Erythroblast (primary cell): Measurements from ENCODE around the gene OVCH2.
"Not testable (repeated sequence)": the region's sequence is repeated elsewhere in the genome, so short reads cannot be mapped to it uniquely, and the experiment has no call there.

Experiments used
- DNase-seq, 2 experiments: peaks; one replicate each; lab custom pipeline; 2025; lab: John Stamatoyannopoulos, UW
- GATA1 ChIP-seq: IDR thresholded peaks from 2 replicates; pipeline ENCODE4 v1.6.1; 2011; ENCODE audit warnings: low read depth, mild to moderate bottlenecking, control low read depth, low read length, moderate library complexity
- POLR2A ChIP-seq: IDR thresholded peaks from 2 replicates; pipeline ENCODE4 v1.6.1; 2011; ENCODE audit warnings: mild to moderate bottlenecking, low read length

OVCH2 gene, protein sequence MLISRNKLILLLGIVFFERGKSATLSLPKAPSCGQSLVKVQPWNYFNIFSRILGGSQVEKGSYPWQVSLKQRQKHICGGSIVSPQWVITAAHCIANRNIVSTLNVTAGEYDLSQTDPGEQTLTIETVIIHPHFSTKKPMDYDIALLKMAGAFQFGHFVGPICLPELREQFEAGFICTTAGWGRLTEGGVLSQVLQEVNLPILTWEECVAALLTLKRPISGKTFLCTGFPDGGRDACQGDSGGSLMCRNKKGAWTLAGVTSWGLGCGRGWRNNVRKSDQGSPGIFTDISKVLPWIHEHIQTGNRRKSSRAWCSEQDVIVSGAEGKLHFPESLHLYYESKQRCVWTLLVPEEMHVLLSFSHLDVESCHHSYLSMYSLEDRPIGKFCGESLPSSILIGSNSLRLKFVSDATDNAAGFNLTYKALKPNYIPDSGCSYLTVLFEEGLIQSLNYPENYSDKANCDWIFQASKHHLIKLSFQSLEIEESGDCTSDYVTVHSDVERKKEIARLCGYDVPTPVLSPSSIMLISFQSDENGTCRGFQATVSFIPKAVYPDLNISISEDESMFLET

GRCh38 chr11:7706377-7706776 lies at the start of gene OVCH2:
Gene OVCH2, minus strand, starts transcription at chr11:7706477. Its CDS starts 83 bp downstream, at chr11:7706394.
- TF ChIP-seq GATA1 (no peak), POLR2A (no peak)
- DNase-seq, result no peak

GRCh38 chr11:7749456-7749855 lies 43.2 kb upstream of the OVCH2 start:
- TF ChIP-seq GATA1, result no peak
- TF ChIP-seq POLR2A, result no peak
- no peak for DNase-seq

- not testable (repeated sequence) for DNase-seq
Measured at GRCh38 chr11:7734767-7735166, 28.5 kb upstream of the OVCH2 start.

- no peak for DNase-seq
- no peak for TF ChIP-seq GATA1
- no peak for TF ChIP-seq POLR2A
Measured at GRCh38 chr11:7714786-7715185, 8.5 kb upstream of the OVCH2 start.

DNA sequence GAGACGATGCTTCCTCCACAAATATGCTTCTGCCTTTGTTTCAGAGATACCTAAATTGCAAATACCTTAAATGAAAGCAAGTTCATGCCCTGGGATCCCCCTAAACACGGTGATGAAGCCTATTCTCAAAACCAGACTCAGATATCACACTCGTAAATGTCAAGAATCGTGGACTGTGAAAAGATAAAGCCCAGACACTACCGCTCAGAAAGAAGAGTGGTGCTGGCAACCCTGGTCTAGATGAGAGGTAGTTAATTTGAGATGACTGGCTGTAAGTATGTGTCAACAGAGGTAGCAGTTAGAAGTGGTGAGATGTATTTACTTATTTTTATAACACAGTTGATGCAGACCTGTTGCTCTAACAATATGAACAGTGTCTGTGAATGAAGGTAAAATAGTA lies 2.5 kb downstream of the OVCH2 start:
- DNase-seq, result no peak
- TF ChIP-seq GATA1 (no peak), POLR2A (no peak)

GRCh38 chr11:7696424-7696823 lies 9.9 kb downstream of the OVCH2 start:
- no peak for TF ChIP-seq GATA1
- TF ChIP-seq POLR2A, result no peak
- DNase-seq, result no peak

- DNase-seq, result no peak
- no peak for TF ChIP-seq POLR2A
- no peak for TF ChIP-seq GATA1
Measured at GRCh38 chr11:7694235-7694634, 12.0 kb downstream of the OVCH2 start.

DNA sequence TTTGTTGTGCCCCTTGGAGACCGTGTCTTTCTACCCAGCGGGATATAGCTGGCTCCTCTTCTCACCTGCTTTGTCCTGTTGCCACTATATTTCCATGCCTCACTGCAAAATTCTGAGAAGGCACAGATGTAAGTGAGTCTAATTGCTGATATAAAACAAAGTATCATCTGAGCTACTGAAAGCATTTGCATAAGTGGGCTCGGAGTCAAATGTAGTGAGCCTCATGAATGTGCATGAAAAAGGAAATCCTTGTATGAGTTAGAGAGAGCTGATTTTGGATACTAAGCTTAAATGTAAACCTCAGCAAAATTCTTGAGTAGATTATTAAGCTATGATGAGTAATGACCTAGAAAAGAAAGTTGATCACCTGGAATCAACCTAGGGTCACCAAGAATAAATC lies 13.9 kb downstream of the OVCH2 start:
- no peak for TF ChIP-seq POLR2A
- no peak for TF ChIP-seq GATA1
- no peak for DNase-seq

- TF ChIP-seq GATA1 (no peak), POLR2A (no peak)
- DNase-seq, result no peak
Measured at GRCh38 chr11:7691759-7692350, 14.4 kb downstream of the OVCH2 start.

DNA sequence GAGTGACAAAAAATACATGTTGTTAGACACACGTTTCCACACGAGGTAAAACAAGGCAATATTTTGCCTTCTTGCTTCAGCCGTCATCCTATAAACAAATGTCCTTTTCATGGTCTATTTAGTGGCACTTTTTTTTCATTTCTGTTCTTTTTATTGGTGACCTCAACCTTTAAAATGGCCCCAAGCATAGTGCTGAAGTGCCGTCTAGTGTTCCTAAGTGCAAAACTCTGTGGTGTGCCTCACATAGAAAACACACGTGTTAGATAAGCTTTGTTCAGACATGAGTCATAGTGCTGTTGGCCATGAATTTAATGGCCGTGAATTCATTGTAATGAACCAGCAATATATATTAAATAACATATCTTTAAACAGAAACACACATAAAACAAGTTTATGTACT lies 15.6 kb downstream of the OVCH2 start:
- no peak for DNase-seq

GRCh38 chr11:7689239-7689638 lies 17.0 kb downstream of the OVCH2 start:
- no peak for DNase-seq
- TF ChIP-seq POLR2A (no peak), GATA1 (no peak)

More for the DNA sequence above, 15.6 kb downstream of the OVCH2 start:
- no peak for TF ChIP-seq POLR2A
- no peak for TF ChIP-seq GATA1

- peak in 1 of 2 experiments; percentile 21 for DNase-seq
- TF ChIP-seq POLR2A (no peak), GATA1 (no peak)
Measured at GRCh38 chr11:7688238-7688826, 17.9 kb downstream of the OVCH2 start.

DNA sequence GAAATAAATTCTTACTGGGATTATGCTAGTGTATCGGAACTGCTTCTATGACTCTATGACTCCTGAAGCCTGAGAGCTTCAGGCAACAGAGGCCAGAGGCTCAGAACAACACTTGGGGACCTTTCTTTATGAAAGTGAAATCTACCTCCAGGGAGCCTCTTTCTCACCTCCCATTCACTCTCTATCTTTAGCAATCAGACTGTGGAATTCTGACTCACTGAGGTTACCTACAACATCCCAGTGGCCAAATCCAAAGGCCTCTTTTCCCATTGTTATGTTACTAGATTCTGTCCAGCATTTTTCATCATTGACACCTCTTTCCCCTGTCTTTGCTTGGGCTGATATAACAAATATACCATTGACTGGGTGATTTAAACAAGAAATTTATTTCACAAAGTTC lies 18.9 kb downstream of the OVCH2 start:
- no peak for TF ChIP-seq POLR2A
- no peak for TF ChIP-seq GATA1
- DNase-seq, result no peak

DNA sequence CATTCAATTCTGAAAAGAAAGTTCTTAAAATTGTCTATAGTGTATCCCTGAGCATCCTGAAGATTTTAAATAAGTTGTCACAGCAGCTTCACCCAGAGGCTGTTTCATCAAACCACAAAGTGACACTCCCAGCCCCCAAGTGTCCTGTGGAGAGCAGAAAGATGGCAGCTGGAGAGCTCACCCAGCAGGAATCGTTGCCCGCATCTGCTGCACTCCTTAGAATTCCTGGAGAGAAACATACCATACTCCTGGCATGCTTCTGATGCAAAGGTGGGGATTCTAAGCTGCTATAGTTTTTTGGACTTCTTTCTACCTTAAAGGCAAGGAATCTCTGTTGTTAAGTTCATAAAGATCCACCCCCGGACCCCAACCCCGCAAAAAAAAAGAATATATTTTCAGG lies 19.5 kb downstream of the OVCH2 start:
- no peak for DNase-seq
- no peak for TF ChIP-seq POLR2A
- no peak for TF ChIP-seq GATA1
